ENCODE data around the gene SLC5A12.

SLC5A12 gene

GRCh38 chr11:26762089-26762488, 40.2 kb upstream of the SLC5A12 start:
- Histone ChIP-seq H3K36me3 (ENCODE audit: low read length) (no peaks in the 10 kb centered on the region), H3K27me3 (ENCODE audit: low read length) (no peaks in the 10 kb centered on the region), H3F3A (ENCODE audit: insufficient read depth) (no peaks in the 10 kb centered on the region), H3K27ac (ENCODE audit: low read depth, low read length) (no peak overlapping the region), H3K79me2 (ENCODE audit: insufficient read depth, low read length) (no peaks in the 10 kb centered on the region), H3K4me2 (ENCODE audit: low read depth, low read length, poor library complexity, severe bottlenecking) (no peak overlapping the region), H2AFZ (ENCODE audit: low read depth, low read length, severe bottlenecking) (no peak overlapping the region), H3K4me3 (ENCODE audit: insufficient read depth, low read length, poor library complexity, severe bottlenecking) (no peak overlapping the region), H4K20me1 (ENCODE audit: low read depth, low read length) (no peaks in the 10 kb centered on the region), H3K9ac (ENCODE audit: low read length) (no peak overlapping the region), H3K9me2 (replicated peaks; ENCODE audit: insufficient read depth, low read length) (no peaks in the 10 kb centered on the region), H3K9me3 (ENCODE audit: insufficient read depth, low read length) (no peaks in the 10 kb centered on the region)
- no peak for TF ChIP-seq EZH2phosphoT487 (conservative IDR thresholded peaks at IDR 0.05; ENCODE audit: low read length)
- TF ChIP-seq, protein P1, sequence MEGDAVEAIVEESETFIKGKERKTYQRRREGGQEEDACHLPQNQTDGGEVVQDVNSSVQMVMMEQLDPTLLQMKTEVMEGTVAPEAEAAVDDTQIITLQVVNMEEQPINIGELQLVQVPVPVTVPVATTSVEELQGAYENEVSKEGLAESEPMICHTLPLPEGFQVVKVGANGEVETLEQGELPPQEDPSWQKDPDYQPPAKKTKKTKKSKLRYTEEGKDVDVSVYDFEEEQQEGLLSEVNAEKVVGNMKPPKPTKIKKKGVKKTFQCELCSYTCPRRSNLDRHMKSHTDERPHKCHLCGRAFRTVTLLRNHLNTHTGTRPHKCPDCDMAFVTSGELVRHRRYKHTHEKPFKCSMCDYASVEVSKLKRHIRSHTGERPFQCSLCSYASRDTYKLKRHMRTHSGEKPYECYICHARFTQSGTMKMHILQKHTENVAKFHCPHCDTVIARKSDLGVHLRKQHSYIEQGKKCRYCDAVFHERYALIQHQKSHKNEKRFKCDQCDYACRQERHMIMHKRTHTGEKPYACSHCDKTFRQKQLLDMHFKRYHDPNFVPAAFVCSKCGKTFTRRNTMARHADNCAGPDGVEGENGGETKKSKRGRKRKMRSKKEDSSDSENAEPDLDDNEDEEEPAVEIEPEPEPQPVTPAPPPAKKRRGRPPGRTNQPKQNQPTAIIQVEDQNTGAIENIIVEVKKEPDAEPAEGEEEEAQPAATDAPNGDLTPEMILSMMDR (IDR thresholded peaks at IDR 0.05; ENCODE audit: insufficient read depth, low read length, poor library complexity, severe bottlenecking), result no peak

DNA sequence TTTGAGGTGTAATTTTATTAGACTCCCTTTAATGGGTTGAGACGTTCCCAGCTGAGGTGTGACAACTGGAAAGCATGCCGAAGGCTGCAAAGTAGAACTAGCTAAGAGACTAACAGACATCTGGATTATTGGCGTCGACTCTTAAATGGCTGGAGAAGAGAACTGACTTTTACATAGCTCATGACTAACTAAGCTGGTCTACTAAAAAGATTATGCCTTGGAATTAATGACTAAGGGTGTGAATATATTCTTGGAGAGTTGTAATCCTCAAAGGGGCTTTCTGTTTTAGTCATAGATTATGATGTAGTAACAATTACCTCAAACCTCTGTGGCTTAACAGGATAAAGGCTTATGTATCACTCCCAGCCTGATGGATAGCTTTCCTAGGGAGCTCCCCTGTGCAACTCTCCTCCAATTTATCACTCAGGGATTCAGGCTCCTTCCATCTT, 39.5 kb upstream of the SLC5A12 start:
- Histone ChIP-seq H3F3A (ENCODE audit: insufficient read depth) (no peaks in the 10 kb centered on the region), H3K36me3 (ENCODE audit: low read length) (no peaks in the 10 kb centered on the region), H3K4me2 (ENCODE audit: low read depth, low read length, poor library complexity, severe bottlenecking) (no peak overlapping the region), H3K9me3 (ENCODE audit: insufficient read depth, low read length) (no peaks in the 10 kb centered on the region), H3K27ac (ENCODE audit: low read depth, low read length) (no peak overlapping the region), H3K27me3 (ENCODE audit: low read length) (no peaks in the 10 kb centered on the region), H3K9me2 (replicated peaks; ENCODE audit: insufficient read depth, low read length) (no peaks in the 10 kb centered on the region), H3K9ac (ENCODE audit: low read length) (no peak overlapping the region), H3K4me3 (ENCODE audit: insufficient read depth, low read length, poor library complexity, severe bottlenecking) (no peak overlapping the region), H3K79me2 (ENCODE audit: insufficient read depth, low read length) (no peaks in the 10 kb centered on the region), H2AFZ (ENCODE audit: low read depth, low read length, severe bottlenecking) (no peak overlapping the region), H4K20me1 (ENCODE audit: low read depth, low read length) (no peaks in the 10 kb centered on the region)
- TF ChIP-seq, protein P1 (IDR thresholded peaks at IDR 0.05; ENCODE audit: insufficient read depth, low read length, poor library complexity, severe bottlenecking), result no peak
- TF ChIP-seq EZH2phosphoT487 (conservative IDR thresholded peaks at IDR 0.05; ENCODE audit: low read length), result no peak

DNA sequence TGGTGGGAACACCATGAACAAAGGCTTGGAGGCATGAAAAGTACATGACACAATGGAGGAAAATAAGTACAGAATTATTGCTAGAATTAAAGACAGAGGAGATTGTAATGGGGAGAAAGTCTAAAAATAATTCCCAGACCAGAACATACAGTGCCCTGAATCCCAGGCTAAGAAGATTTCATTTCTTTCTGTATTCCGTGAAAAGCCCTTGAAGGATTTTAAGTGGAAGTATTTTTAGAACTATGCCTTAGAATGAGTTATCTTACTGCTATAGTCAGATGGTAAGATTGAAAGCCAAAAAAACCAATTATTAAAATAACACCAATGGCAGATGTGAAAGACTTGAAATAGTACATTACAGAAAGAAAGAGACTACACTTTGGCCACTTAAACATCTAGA, 36.1 kb upstream of the SLC5A12 start:
- Histone ChIP-seq H3K79me2 (ENCODE audit: insufficient read depth, low read length) (no peaks in the 10 kb centered on the region), H3K36me3 (ENCODE audit: low read length) (no peaks in the 10 kb centered on the region), H3K27ac (ENCODE audit: low read depth, low read length) (no peak overlapping the region), H4K20me1 (ENCODE audit: low read depth, low read length) (no peaks in the 10 kb centered on the region), H2AFZ (ENCODE audit: low read depth, low read length, severe bottlenecking) (no peak overlapping the region), H3F3A (ENCODE audit: insufficient read depth) (no peaks in the 10 kb centered on the region), H3K9me2 (replicated peaks; ENCODE audit: insufficient read depth, low read length) (no peaks in the 10 kb centered on the region), H3K4me3 (ENCODE audit: insufficient read depth, low read length, poor library complexity, severe bottlenecking) (no peak overlapping the region), H3K9me3 (ENCODE audit: insufficient read depth, low read length) (no peaks in the 10 kb centered on the region), H3K27me3 (ENCODE audit: low read length) (no peaks in the 10 kb centered on the region), H3K9ac (ENCODE audit: low read length) (no peak overlapping the region), H3K4me2 (ENCODE audit: low read depth, low read length, poor library complexity, severe bottlenecking) (no peak overlapping the region)
- TF ChIP-seq, protein P1 (IDR thresholded peaks at IDR 0.05; ENCODE audit: insufficient read depth, low read length, poor library complexity, severe bottlenecking), result no peak
- no peak for TF ChIP-seq EZH2phosphoT487 (conservative IDR thresholded peaks at IDR 0.05; ENCODE audit: low read length)
